GM20431 (cell line): ENCODE results near the gene FAAP20.
"Not testable (repeated sequence)": the region's sequence is repeated elsewhere in the genome, so short reads cannot be mapped to it uniquely, and the experiment has no call there.

Experiments used
- in situ Hi-C: fragments of 300-500 bp; cut with MseI, MboI; formaldehyde crosslinking; loops from one replicate; pipeline ENCODE4 v1.15.0; 2020; ENCODE audit warnings: low sequenced_read_pairs; ENCODE audit not compliant: unreplicated experiment

FAAP20 gene

GRCh38 chr1:2169200-2169836 is 25.3 kb downstream of the FAAP20 start:
- in situ Hi-C loops = no loop called here

DNA sequence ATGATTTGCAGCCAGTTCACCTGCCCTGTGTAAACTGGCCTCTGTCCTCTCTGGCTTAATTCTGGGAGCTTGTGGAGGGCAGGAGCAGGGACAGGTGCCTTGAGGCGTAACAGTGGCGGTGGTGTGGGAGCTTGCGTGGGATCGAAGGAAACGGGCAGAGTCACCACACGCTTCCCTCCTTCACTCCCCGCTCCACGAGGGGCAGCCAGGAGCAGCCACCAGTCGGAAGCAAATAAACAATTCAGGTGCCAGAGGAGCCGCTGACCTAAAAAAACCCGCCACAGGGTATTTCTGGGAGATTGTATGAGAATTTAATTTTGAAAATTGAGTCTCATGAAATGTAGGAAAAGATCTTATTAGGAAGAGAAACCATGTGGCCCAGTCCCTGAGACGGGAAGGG is 26.0 kb downstream of the FAAP20 start:
- in situ Hi-C loops = no loop called here

DNA sequence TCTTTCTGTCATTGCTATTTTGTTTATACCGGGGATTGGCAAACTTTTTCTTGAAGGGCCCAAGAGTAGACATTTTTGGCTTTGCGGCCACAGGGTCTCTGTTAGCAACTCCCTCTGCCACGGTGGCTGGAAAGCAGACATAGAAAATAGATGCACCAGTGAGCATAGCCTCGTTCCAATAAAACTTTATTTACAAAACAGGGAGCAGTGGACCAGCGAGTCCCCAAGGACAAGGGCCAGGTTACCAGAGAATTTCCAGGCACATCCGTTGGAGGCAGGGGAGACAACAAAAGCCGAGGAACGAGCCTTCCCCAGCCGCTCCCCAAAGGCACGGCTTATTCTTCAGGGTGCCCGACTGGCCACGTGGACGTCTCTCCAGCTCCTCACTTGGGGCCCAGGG is 26.5 kb downstream of the FAAP20 start:
- in situ Hi-C loops = no loop called here

- in situ Hi-C loops = no loop called here
Measured at GRCh38 chr1:2166695-2167094, 27.9 kb downstream of the FAAP20 start.

DNA sequence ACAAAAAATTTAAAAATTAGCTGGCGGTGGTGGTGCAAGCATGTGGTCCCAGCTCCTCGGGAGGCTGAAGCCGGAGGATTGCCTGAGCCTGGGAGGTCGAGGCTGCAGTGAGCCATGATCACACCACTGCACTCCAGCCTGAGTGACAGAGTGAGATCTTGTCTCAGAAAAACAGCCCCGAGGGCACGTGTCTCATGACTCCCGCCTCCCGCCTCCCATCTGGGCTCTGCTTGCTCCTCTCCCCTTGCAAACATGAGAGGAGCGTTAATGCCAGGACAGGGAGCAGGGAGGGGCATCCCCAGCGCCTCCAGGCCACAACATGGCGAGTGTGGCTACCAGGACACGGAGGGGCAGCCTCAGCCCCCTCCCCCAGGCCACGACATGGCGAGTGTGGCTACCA is 28.3 kb downstream of the FAAP20 start:
- in situ Hi-C loops = no loop called here

GRCh38 chr1:2165646-2166045 is 28.9 kb downstream of the FAAP20 start:
- in situ Hi-C loops = no loop called here

GRCh38 chr1:2163205-2163604 is 31.4 kb downstream of the FAAP20 start:
- in situ Hi-C loops = no loop called here

- in situ Hi-C loops = no loop called here
Measured at GRCh38 chr1:2160451-2161300, 33.9 kb downstream of the FAAP20 start.

DNA sequence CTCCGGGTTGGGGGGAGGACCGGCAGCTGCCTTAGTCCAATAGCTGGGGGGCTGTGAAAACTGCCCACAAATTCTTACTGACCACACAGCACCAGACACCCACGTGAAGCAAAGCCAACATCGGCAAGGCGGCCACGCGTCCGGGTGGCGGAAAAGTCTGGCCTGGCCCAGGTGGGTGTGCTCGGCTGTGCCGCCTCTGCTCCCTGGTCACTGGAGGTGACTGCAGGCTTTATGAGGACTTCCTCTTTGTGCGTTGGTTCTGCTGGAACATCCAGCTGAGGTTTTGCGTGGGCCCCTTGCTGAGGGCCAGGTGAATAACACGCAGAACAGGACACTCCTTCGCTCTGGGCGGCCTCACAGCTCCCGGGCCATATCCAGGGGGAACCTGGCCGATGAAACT is 35.4 kb downstream of the FAAP20 start:
- in situ Hi-C loops = no loop called here

DNA sequence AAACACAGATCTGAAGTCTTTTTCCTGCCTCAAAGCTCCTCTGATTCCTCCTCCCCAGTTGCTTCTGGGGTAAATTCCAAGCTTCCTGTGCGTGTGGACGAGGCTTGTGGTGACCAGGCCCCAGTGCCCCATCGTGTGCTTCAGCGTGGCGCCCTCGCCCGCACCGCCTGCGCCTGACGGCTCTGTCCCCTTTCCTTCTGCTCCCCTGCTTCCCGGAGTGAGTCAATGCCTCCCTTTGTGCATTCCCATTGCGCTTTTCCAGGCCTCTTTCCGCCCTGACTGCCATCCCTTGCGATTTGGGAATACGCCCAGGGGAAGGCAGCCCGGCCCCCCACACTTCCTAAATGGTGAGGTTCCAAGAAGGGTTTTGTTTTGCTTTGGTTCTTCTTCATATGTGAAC is 36.3 kb downstream of the FAAP20 start:
- in situ Hi-C loops = no loop called here

DNA sequence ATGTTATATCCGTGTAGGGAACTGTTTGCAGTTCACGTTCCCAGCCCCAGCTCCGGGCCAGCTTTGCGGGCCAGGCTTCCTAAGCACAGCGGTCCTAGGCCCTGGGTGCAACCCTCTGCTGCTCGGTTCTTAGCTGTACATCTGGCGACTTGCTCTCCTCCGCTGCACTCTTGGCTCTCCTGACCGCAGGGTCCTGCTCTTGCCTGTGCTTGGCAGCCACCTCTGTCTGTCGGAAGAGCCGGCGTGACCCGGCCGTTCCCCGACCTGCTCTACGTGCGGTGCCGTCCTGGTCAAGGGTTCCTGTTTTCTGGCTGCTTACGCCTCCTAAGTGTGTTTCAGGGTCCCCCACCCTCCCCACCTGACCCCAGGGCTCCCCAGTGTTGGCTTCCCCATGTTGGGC is 36.7 kb downstream of the FAAP20 start:
- in situ Hi-C loops = no loop called here

DNA sequence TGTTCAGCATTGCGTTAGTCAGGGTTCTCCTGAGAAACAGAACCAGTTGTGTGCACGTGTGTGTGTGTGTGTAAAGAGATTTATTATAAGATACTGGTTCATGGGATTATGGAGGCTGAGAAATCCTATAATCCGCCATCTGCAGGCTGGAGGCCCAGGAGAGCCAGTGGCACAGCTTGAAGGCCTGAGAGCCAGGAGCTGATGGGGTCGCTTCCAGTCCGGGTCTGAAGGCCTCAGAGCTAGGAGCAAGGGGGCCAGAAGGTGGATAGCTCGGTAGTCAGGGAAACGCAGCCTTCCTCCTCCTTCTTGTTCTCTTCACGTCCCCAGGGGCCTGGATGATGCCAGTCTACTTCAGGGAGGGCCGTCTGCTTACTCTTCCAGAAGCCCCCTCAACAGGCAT is 37.7 kb downstream of the FAAP20 start:
- in situ Hi-C loops = no loop called here

GRCh38 chr1:2155788-2156187 is 38.8 kb downstream of the FAAP20 start:
- in situ Hi-C loops = no loop called here

DNA sequence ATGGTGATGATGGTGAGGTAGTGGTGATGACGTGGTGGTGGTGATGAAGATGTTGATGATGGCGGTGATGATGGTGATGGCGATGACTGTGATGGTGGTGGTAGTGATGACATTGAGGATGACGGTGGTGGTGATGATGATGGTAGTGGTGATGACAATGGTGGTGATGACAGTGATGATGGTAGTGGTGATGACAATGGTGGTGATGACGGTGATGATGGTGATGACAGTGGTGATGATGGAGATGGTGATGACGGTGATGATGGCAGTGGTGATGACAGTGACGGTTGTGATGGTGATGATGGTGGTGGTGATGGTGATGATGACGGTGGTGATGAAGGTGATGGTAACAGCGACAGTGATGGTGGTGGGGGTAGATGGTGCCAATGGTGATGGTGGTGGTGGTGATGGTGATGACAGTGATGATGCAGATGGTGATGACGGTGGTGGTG is 39.4 kb downstream of the FAAP20 start:
- in situ Hi-C loops = no loop called here

GRCh38 chr1:2154022-2154421 is 40.5 kb downstream of the FAAP20 start:
- in situ Hi-C loops = no loop called here

DNA sequence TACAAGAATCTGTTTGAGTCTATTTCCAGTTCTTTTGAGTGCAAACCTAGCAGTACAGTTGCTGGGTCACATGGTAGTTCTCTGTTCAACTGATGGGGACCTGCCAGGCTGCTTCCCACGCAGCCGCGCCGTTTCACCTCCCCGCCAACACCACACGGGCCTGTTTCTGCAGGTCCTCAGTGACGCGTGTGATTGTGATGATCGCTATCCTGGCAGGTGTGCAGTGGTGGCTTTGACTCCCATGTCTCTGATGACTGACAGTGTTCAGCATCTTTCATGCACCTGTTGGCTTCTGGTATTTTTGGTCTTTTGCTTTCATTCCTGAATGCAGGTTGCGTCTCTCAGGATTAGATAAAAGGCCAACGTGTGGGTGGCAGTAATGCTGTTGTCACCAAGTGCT is 41.6 kb downstream of the FAAP20 start:
- in situ Hi-C loops = no loop called here

- in situ Hi-C loops = no loop called here
Measured at GRCh38 chr1:2151911-2152310, 42.7 kb downstream of the FAAP20 start.

GRCh38 chr1:2151252-2151651 is 43.3 kb downstream of the FAAP20 start:
- in situ Hi-C loops = no loop called here

- in situ Hi-C loops = no loop called here
Measured at GRCh38 chr1:2150801-2151200, 43.8 kb downstream of the FAAP20 start.

GRCh38 chr1:2148691-2149090 is 45.9 kb downstream of the FAAP20 start:
- in situ Hi-C loops = no loop called here

DNA sequence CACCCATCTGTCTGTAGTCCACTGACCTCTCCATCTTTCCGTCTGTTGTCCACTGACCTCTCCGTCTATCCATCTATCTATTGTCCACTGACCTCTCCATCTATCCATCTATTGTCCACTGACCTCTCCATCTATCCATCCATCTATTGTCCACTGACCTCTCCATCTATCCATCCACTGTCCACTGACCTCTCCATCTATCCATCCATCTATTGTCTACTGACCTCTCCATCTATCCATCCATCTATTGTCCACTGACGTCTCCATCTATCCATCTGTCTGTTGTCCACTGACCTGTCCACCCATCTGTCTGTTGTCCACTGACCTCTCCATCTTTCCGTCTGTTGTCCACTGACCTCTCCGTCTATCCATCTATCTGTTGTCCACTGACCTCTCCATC is 46.7 kb downstream of the FAAP20 start:
- in situ Hi-C loops = not testable (repeated sequence)
